Stimulated activated CD8-positive, alpha-beta memory T cell treated with anti-CD3 and anti-CD28 coated beads, Interleukin-12 subunit alpha, Interleukin-12 subunit beta, amount 100 ng/mL, for 24 hours (primary cell): ENCODE measurements around the gene NEURL1B.
"Not testable (repeated sequence)": the region's sequence is repeated elsewhere in the genome, so short reads cannot be mapped to it uniquely, and the experiment has no call there.

Experiments
- DNase-seq: peaks from one replicate; pipeline ENCODE4 v3.0.0-alpha.2; 2020; ENCODE audit errors: extremely low read depth

Gene NEURL1B

GRCh38 chr5:172696171-172696849 is 55.2 kb downstream of the NEURL1B start:
- DNase-seq, result no peak

DNA sequence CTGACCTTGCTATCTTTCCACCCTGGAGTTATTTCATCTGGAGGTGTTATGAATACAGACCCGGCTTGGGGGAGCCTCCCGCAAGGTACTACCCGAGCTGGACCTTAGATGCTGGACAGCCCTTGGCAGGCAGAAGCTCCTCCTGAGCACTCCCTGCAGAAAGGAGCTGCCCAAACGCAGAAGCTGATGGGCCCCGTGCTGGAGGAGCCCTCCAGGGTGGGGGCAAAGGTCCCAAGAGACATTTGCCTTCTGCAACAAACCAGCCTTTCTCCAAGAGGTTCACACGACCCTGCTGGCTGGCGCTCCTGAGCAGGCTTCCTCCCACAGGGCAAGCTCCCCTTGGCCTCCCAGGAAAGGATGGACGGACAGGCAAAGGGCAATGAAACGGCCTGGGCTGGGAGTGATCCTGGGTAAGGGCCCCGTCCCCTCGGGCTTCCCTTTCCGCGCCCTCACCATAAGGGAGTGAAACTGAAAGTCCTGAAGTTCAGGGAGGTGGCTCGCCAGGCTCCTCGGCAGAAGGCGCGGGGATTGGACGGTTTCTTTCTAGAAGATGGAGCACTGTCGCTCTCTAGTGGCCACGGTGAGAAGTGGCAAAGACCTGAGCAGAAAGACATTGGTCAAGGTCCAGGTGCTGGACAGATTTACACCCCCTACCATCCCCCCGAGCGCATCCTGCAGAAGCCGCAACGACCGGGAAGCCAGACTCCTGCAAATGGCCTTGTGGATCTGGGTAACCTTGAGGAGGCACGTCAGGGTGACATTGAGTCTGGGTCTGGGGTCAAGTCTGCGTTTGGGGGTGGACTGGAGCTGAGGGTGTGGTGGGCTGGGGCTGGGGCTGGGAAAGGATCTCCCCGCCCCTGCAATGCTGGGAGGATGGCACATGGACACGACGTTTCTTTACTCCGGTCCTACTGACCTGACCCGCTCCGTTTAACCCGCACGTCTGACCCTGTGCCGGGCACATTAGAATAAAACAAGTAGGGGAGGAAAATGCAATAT is 56.4 kb downstream of the NEURL1B start:
- peak; percentile 48 for DNase-seq

- no peak for DNase-seq
Measured at GRCh38 chr5:172699423-172699822, 58.4 kb downstream of the NEURL1B start.

DNA sequence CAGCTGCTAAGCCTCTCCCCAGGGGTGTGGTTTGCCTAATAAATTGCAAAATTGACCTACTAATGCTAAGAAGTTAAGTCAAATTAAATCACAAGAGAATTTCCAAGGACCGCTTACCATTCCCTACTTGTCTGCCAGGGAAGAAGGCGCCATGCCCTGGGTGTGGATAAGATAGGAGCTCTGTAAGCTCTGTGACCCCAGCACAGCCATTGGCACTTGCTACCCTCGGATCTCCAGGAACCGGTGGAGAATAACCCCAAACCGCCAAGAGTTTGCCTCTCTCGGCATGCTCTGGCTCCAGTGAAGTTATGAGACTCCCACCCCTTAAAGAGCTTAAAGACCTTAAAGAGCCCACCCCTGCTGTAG is 58.9 kb downstream of the NEURL1B start:
- DNase-seq, result no peak

GRCh38 chr5:172700365-172701290 is 59.6 kb downstream of the NEURL1B start:
- DNase-seq, result no peak

- no peak for DNase-seq
Measured at GRCh38 chr5:172701291-172701656, 60.2 kb downstream of the NEURL1B start.

- DNase-seq, result no peak
Measured at GRCh38 chr5:172703952-172704351, 62.9 kb downstream of the NEURL1B start.

DNA sequence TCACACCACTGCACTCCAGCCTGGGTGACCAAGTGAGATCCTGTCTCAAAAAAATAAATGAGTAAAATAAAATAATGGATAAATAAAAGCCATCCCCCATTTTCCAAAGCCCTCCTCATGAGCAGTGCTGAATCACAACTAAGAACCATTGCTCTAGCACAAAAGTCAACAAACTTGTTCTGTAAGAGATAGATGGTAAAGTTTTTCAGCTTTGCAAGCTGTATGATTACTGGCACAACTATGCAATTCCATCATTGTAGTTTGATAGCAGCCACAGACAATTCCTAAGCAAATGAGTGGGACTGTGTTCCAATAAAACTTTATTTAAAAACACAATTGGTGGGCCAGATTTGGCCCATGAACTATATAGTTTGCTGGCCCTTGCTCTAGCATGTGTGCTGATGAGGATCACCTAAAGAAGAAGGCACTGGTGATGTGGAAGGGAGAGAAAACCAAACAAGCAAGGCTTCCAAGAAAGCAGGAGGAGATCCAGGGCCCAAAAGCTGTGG is 64.6 kb downstream of the NEURL1B start:
- DNase-seq, result no peak

- no peak for DNase-seq
Measured at GRCh38 chr5:172706796-172707195, 65.7 kb downstream of the NEURL1B start.

DNA sequence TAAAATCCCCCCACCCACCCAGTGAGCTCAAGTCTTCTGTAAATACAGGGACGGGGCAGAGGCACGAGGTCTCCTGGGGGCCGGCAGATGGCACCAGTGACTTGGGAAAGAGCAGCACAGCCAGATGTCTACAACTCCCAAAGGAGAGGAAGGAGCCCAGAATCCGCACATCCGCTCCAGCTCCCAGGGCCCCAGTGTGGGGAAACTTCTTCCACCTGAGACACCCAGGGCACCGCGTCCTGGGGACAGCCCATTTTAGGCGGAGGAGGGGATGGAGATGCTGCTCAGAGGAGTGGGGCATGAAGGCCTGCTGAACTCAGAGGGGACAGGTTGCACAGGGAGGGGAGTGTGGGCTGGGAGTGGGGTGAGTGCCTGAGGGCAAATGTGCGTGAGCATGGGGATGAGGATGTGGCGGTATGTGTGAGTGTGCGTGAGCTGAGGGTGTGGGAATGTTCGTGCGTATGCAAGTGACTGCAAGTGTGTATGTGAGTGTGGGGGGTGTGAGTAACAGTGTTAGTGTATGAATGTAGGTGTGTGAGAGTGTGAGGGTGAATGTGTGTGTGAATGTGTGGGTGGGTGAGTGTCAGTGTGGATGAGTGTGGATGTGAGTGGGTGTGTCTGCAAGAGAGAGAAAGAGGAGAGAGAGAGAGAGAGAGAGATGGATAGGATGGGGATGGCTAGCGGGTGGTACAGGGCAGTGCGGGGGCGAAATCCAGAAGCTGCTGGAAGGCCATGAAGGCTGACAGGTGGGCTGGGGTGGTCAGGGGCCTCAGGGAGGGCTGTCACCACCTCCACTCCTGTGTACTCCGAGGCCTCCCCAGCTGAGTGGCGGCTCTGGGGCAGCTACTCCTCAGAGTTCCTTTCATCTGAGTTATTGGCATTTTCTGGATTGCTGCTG is 66.5 kb downstream of the NEURL1B start:
- DNase-seq, result no peak

GRCh38 chr5:172708183-172708505 is 67.1 kb downstream of the NEURL1B start:
- DNase-seq, result no peak

DNA sequence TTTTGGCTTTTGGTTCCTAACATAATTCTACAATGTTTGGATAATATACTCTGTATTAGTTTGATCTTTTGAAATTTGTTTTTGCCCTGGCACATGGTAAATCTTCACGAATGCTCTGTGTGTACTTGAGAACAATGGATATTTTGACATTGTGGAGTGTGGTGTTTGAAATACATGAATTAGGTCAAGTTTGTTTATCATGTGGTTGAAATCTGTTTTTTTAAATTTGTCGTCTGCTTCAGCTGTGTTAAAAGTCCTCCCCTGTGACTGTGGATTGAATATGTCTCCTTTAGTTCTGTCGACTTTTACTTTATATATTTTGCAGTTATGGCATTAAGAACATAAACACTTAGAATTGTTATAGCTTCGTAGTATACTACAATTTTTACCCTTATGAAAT is 69.6 kb downstream of the NEURL1B start:
- DNase-seq, result no peak

DNA sequence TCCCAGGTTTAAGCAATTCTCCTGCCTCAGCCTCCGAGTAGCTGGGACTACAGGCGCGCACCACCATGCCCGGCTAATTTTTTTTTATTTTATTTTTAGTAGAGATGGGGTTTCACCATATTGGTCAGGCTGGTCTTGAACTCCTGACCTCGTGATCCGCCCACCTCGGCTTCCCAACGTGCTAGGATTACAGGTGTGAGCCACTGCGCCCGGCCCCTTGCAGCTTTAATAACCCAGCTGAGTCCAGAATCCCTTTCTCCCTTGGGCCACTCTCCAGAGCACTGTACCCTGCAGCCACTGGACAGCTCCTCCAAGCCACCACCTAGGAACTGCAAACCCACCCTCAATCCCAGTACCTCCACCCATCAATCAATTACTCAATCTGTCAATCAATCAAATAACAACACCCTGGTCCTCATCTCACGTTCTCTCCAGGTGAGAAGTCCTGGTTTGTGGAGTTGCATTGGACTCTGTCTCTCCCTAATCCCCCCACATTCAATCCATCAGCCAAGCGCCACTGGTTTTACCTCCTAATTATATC is 70.3 kb downstream of the NEURL1B start:
- DNase-seq, result not testable (repeated sequence)

GRCh38 chr5:172712610-172713009 is 71.5 kb downstream of the NEURL1B start:
- no peak for DNase-seq

- peak; percentile 17 for DNase-seq
Measured at GRCh38 chr5:172713113-172713808, 72.2 kb downstream of the NEURL1B start.

GRCh38 chr5:172713809-172714490 is 72.9 kb downstream of the NEURL1B start:
- no peak for DNase-seq

DNA sequence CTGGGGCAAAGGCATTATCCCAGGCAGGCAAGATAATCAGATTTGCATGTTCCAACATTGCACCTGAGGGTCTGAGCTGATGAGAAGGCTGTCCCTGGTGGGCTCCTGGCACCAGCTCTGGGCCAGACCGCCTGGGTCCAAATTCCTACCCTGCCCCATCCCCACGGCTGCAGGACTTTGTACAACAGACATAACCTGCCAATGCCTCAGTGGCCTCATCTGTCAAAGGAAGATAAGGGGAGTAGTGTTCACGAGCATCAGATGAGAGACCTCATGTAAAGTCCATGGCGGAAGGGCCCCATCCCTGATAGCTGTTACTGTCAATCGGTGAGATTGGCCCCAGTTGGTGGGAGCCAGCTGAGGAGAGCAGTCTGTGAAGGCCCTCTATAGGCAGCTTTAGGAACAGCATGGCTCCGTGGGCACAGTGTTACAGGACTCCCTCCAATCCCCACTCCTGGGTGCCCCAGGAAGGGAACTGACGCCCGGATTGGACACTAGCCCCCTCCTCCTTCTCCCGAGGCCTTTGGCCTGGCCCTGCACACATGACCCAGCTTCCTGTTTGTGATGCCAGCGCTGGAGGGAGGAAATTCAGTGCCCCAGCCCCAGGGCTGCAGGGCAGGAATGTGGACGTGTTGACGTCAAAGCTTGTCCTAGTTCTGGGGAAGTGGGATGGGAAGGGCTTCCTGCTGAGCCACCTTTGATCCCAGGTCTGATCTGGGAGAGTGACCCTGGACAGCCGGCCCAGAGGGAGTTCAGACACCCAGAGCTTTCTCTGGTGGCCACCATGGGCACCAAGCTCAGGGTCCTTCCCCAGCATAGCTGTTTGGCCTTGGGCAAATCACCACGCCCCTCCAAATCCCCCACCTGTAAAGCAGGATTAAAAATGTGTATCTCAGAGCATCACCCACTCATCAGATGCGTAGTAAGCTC is 73.7 kb downstream of the NEURL1B start:
- DNase-seq, result peak; percentile 37

DNA sequence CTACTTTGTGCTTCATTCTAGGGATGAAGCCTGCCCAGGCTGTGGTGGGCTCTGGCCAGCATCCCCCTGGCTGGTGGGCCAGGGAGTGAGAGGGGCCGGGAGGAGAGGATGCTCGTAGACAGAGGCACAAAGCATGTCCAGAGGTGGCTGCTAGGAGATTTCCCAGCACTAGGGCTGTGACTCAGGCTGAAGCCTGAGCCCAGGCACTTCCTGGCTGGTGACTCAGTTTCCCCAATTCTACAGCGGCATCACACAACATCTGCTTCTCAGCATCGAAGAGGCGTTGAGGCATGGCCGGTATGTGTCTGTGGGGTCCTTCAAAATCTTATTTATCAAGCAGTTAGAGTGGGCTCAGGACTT is 74.3 kb downstream of the NEURL1B start:
- no peak for DNase-seq
